Lower leg skin (tissue), 4 donors: Measurements from ENCODE around the gene MICALL2. TPM values are rescaled to one million over a fixed set of nuclear protein-coding genes. Genes with fewer than 3 reads are reported as not detected.

Experiments used
- DNase-seq, 2 donors: peaks; one replicate each; pipeline ENCODE4 v3.0.0-alpha.2; 2019; ENCODE audit warnings: low spot score in 2 of 2
- H3K4me3 ChIP-seq: fragments of 200-600 bp; sonication (generic); 2 replicates; pipeline ENCODE4 v1.5.1; 2017; ENCODE audit warnings: mild to moderate bottlenecking, low read depth; ENCODE audit not compliant: poor library complexity, severe bottlenecking
- POLR2A ChIP-seq, 2 donors: fragments of 450-650 bp; IDR thresholded peaks; one replicate each; pipeline ENCODE4 v1.6.1; 2016 to 2017; ENCODE audit warnings: antibody characterized with exemption in 2 of 2, mild to moderate bottlenecking in 1 of 2, moderate library complexity in 1 of 2
- WGBS, 2 donors: methylation state at CpG; one replicate each; pipeline ENCODE4 v1.1.5; 2018; 5-methylcytosine and 5-hydroxymethylcytosine counted together
- intact Hi-C: fragments of 100-400 bp; cut with DNase I; formaldehyde crosslinking; loops from one replicate; pipeline ENCODE4 v1.15.0; 2023; ENCODE audit warnings: low total_unique reads
- total RNA-seq, 4 donors: library from RNA; depleted of rRNA; stranded (reverse); fragments of >200 nt; gene quantifications; one replicate each; pipeline ENCODE4 v1.1.0, GENCODE V29; 2016
- TF ChIP-seq, protein P1 (sequence below), 3 donors: fragments of 450-650 bp; IDR thresholded peaks; one replicate each; pipeline ENCODE4 v1.5.1; 2016; ENCODE audit warnings: antibody characterized with exemption in 3 of 3, mild to moderate bottlenecking in 3 of 3, moderate library complexity in 2 of 3

The MICALL2 gene
- total RNA-seq, 4 donors from 2014 or later = 10.4 to 17.0 (median 14.0) TPM

DNA sequence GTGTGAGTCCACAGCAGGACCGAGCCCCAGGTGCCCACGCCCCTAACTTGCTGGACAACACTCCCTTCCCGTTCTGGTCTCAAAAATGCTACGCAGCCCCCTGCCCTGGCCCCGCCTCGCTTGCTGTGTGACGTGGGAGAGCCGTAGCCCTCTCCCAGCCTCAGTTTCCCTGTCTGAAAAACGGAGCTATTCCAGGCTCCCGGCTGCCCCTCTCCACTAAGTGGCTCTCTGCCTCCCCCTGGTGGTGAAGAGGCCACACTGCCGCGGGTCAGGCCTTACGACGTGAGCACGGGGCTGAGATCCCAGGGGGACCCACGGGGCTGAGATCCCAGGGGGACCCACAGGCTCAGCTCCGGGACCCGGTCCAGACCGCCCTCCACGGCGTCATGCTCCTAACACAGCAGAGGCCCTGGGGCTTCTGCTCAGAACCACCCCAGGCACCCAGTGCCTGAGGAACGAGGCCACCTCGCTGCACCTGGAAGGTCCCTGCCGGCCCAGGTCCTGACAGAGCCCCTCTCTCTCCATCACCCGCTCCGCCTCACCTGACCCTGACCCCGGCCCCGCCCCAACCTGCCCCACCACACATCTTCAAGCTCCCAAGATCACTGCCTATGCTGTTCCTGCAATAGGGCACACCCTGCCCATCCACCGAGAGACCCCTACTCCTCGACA, 26.7 kb downstream of the MICALL2 start:
- intact Hi-C loops = loop anchor here (5.0 kb wide), 1 partner anchor 40 kb away; no protein-coding TSS in a partner anchor
- H3K4me3 ChIP-seq = no peak overlapping the region
- peak; percentile 49 to 94 for DNase-seq
- WGBS, 2 donors = 16 to 26% methylated on average over 19 to 28 of the region's 30 CpGs
- TF ChIP-seq, protein P1, sequence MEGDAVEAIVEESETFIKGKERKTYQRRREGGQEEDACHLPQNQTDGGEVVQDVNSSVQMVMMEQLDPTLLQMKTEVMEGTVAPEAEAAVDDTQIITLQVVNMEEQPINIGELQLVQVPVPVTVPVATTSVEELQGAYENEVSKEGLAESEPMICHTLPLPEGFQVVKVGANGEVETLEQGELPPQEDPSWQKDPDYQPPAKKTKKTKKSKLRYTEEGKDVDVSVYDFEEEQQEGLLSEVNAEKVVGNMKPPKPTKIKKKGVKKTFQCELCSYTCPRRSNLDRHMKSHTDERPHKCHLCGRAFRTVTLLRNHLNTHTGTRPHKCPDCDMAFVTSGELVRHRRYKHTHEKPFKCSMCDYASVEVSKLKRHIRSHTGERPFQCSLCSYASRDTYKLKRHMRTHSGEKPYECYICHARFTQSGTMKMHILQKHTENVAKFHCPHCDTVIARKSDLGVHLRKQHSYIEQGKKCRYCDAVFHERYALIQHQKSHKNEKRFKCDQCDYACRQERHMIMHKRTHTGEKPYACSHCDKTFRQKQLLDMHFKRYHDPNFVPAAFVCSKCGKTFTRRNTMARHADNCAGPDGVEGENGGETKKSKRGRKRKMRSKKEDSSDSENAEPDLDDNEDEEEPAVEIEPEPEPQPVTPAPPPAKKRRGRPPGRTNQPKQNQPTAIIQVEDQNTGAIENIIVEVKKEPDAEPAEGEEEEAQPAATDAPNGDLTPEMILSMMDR (IDR thresholded peaks at IDR 0.05) = peak in 1 of 3 donors; percentile 42
- TF ChIP-seq POLR2A (IDR thresholded peaks at IDR 0.05) = no peak

DNA sequence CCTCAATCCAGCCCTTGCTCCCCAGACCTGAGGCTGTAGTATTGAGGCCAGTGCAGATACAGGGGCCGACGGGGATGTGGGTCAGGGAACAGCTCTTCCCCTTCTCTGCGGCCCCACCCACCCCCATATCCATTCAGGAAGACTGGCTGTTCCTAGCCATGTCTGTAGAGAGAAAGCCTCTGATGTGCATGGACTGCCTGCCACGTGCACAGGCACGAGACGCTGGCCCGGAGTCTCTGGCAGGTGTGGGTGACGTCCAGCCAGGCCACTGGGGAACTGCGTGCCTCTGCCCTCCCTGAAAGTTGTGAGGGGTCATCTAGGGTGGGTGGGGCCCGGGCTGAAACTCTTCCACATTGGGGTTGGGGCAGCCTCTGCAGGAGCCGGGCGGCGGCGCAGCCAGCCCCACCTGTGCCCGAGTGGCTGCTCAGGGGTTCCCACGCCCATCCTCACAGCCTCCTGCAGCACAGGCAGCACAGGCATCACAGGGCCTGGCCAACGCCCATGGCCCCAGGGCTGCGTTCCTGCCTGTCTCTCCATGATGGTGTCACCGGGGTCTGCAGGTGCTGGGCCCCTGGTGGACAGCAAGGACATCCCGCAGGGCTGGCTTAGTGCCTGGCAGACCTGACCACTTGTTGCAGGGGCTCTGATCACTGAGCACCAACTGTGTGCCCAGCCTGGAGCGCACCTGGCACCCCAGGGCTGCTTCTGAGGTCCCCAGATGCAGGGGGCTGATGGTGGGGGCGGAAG, 27.5 kb downstream of the MICALL2 start:
- TF ChIP-seq, protein P1 (IDR thresholded peaks at IDR 0.05) = no peak
- intact Hi-C loops = loop anchor here (5.0 kb wide), 1 partner anchor 40 kb away; no protein-coding TSS in a partner anchor
- DNase-seq = no peak
- H3K4me3 ChIP-seq = no peak overlapping the region
- WGBS, 2 donors = 19 to 35% methylated on average over 8 to 16 of the region's 22 CpGs

DNA sequence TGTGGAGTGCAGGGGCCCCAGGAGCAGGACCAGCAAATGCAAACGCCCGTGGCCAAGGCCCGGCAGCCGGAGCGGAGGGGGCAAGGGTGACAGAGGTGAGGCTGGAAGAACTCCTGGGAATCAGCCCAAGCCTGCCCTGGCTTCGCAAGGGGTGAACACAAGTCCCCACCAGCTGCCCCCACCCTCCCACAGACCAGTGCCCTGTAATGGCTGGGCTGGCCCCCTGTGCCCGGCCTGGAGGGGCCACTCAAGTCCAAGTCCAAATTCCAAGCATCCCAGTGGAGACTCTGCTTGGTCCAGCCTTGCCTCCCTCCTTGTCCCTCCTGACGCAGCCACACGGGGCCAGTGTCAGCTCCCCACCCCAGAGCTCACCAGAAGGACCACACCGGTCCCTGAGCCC, 28.0 kb downstream of the MICALL2 start:
- 58 to 59% methylated on average over 9 to 10 of the region's 10 CpGs for WGBS, 2 donors
- H3K4me3 ChIP-seq = no peak overlapping the region
- intact Hi-C loops = loop anchor here (5.0 kb wide), 1 partner anchor 41 kb away; no protein-coding TSS in a partner anchor
- no peak for DNase-seq
- TF ChIP-seq POLR2A (IDR thresholded peaks at IDR 0.05) = no peak
- TF ChIP-seq, protein P1 (IDR thresholded peaks at IDR 0.05) = no peak

DNA sequence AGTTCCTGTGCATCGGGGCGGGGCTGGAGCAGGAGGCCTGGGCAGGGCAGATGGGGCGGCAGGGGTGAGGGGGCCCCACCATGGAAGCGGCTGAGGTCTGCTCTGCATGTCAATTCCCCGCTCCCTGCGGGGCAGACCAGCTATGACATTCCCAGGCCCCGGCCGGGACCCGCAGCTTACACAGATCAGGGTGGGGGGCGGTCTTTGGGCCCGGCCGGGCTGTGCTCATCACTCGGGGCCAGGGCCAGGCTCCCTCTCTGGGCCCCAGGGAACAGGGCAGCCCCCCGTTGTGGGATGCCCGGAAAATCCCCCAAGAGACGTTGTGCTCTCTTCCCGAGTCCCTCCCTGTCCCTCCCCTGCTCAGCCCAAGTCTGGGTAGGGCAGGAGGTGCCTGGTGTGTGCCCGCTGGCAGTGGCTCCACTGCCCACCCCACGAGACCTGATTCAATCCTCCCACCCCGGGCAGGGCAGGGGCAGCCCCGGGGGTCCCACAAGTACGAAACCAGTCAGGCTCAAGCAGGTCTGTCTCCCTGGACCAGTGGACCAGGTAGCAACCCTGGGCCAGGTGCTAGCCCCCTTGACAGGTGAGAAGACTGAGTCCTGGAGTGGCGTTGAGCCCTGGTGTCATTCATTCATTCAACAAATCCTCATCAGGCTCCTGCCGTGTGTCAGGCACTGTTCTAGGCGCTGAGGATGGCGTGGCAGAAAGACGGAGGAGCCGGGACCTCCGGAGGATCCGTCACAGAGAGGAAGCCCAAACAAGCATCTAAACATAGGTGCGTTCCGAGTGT, 29.0 kb downstream of the MICALL2 start:
- WGBS, 2 donors = 70 to 71% methylated on average over 18 to 27 of the region's 32 CpGs
- H3K4me3 ChIP-seq = no peak overlapping the region
- DNase-seq = no peak
- intact Hi-C loops = loop anchor here (5.0 kb wide), 1 partner anchor 42 kb away; no protein-coding TSS in a partner anchor
- no peak for TF ChIP-seq POLR2A (IDR thresholded peaks at IDR 0.05)
- TF ChIP-seq, protein P1 (IDR thresholded peaks at IDR 0.05) = no peak

DNA sequence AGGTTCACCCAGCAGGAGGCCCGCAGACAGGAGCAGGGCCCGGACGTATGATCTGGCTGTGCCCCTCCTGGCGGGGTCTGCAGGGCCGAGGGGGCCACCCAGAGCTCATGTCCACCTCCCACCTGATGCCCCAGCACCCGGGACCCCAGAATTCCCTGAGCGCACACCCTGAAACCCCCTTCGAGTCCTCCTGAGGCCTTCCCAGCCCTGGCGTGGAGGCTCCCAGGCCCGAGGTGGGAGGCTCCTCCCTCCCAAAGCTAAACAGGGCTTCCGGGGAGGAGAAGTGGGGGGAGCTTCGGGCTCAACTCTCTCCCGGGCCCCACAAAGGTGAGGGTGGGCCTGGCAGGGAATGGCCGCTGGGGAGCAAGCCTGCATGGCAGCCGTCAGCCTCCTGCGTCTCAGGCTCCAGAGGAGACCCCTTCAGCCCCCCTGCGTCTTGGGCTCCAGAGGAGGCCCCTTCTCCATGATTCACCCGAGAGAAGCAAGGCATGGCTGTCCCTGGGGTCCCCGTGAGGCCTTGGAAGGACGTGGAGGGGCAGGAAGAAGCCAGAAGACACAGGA, 30.2 kb downstream of the MICALL2 start:
- no peak for DNase-seq
- no peak overlapping the region for H3K4me3 ChIP-seq
- WGBS, 2 donors = 29 to 59% methylated on average over 2 to 9 of the region's 20 CpGs
- intact Hi-C loops = no loop called here
- no peak for TF ChIP-seq POLR2A (IDR thresholded peaks at IDR 0.05)
- TF ChIP-seq, protein P1 (IDR thresholded peaks at IDR 0.05) = no peak
